Measurements from ENCODE around the gene ARHGEF40. TPM values are rescaled to one million over a fixed set of nuclear protein-coding genes. Genes with fewer than 3 reads are reported as not detected.

The ARHGEF40 gene
- total RNA-seq, 1 experiment from 2014 or later: 71.4 TPM

- Histone ChIP-seq H3K4ac (ENCODE audit: low read depth, low read length) (no peak overlapping the region), H2BK15ac (ENCODE audit: low read depth, low read length) (no peak overlapping the region), H3K4me1 (ENCODE audit: insufficient read depth, low read length) (peaks cover 3% of the 10 kb centered on the region; the same call in 1 of the 2 replicates), H4K91ac (ENCODE audit: insufficient read length, low read depth, low read length) (no peak overlapping the region), H3K4me2 (ENCODE audit: insufficient read depth, insufficient read length, low read length) (no peak overlapping the region), H4K8ac (replicated peaks; ENCODE audit: insufficient read length, low read depth, low read length) (no peak overlapping the region), H2BK12ac (ENCODE audit: insufficient read length, low read depth, low read length) (no peak overlapping the region), H3K79me2 (ENCODE audit: insufficient read depth, low read length) (no peaks in the 10 kb centered on the region), H3K18ac (ENCODE audit: insufficient read length, low read depth, low read length) (no peak overlapping the region), H3K9me3 (ENCODE audit: control insufficient read depth, low read depth, low read length) (no peaks in the 10 kb centered on the region), H3K23me2 (ENCODE audit: insufficient read length, low read depth, low read length, poor library complexity, severe bottlenecking) (no peaks in the 10 kb centered on the region), H4K20me1 (ENCODE audit: control insufficient read depth, insufficient read depth, insufficient read length) (no peaks in the 10 kb centered on the region), H2BK5ac (ENCODE audit: insufficient read length, low read length) (no peak overlapping the region), H2BK120ac (ENCODE audit: low read depth, low read length, poor library complexity, severe bottlenecking) (no peak overlapping the region), H3K79me1 (ENCODE audit: insufficient read depth, low read depth, low read length, poor library complexity, severe bottlenecking) (no peaks in the 10 kb centered on the region), H3K27me3 (ENCODE audit: insufficient read depth, low read length) (no peaks in the 10 kb centered on the region), H2AFZ (ENCODE audit: low read length) (no peak overlapping the region), H3K9ac (ENCODE audit: extremely low read depth, insufficient read length, low read length) (no peak overlapping the region), H3K56ac (ENCODE audit: insufficient read length, low read depth, low read length) (no peak overlapping the region), H3K23ac (ENCODE audit: insufficient read length, low read depth, low read length) (no peak overlapping the region), H4K5ac (ENCODE audit: insufficient read length, low read depth, low read length) (no peak overlapping the region), H2BK20ac (ENCODE audit: low read depth, low read length, poor library complexity, severe bottlenecking) (no peak overlapping the region), H3K27ac (ENCODE audit: insufficient read length, low read depth, low read length) (no peak overlapping the region), H3K14ac (ENCODE audit: insufficient read depth, low read length) (no peak overlapping the region), H2AK5ac (ENCODE audit: insufficient read length, low read length) (no peak overlapping the region), H3T11ph (ENCODE audit: low read length) (no peak overlapping the region)
- H3K9me3 Mint-ChIP-seq: no peaks in the 10 kb centered on the region
- H3K4me3 Mint-ChIP-seq: no peak overlapping the region
- no peak overlapping the region; a peak in 1 of 7 replicates for H3K27ac Mint-ChIP-seq
- H3K27me3 Mint-ChIP-seq (ENCODE audit: low read depth): no peaks in the 10 kb centered on the region
- DNase-seq: no peak
- no peaks in the 10 kb centered on the region for H3K36me3 Mint-ChIP-seq (ENCODE audit: insufficient read depth in 1 of 3, low read depth in 3 of 3)
- no peak for TF ChIP-seq CTCF (conservative IDR thresholded peaks at IDR 0.05)
- H3K4me1 Mint-ChIP-seq: peaks cover 14 to 24% of the 10 kb centered on the region in 2 experiments
- WGBS (ENCODE audit: extremely low coverage, insufficient read length, low lambda C conversion rate): no CpG with 5 or more reads among the region's 4 CpGs
Observed at GRCh38 chr14:21112255-21112654, 42.2 kb downstream of the ARHGEF40 start.
